Fibroblast of skin of left biceps (primary cell): ENCODE data around the gene FMN1.
"Not testable (repeated sequence)": the region's sequence is repeated elsewhere in the genome, so short reads cannot be mapped to it uniquely, and the experiment has no call there.

ENCODE experiments used
- DNase-seq, 2 experiments: peaks; one replicate each; pipeline ENCODE4 v3.0.0-alpha.2; 2013; ENCODE audit warnings: low read depth in 2 of 2

FMN1 gene

GRCh38 chr15:32977506-32977905 is 217.0 kb downstream of the FMN1 start:
- DNase-seq = no peak

GRCh38 chr15:32974691-32975090 is 219.8 kb downstream of the FMN1 start:
- DNase-seq = no peak

GRCh38 chr15:32972686-32973085 is 221.8 kb downstream of the FMN1 start:
- DNase-seq = no peak

GRCh38 chr15:32970847-32971246 is 223.7 kb downstream of the FMN1 start:
- no peak for DNase-seq

- no peak for DNase-seq
Observed at GRCh38 chr15:32967521-32967920, 227.0 kb downstream of the FMN1 start.

- no peak for DNase-seq
Observed at GRCh38 chr15:32966512-32966911, 228.0 kb downstream of the FMN1 start.

GRCh38 chr15:32965897-32966296 is 228.6 kb downstream of the FMN1 start:
- no peak for DNase-seq

GRCh38 chr15:32959077-32959476 is 235.4 kb downstream of the FMN1 start:
- no peak for DNase-seq

GRCh38 chr15:32957219-32957618 is 237.3 kb downstream of the FMN1 start:
- DNase-seq = no peak

- DNase-seq = peak in 1 of 2 experiments; percentile 72
Observed at GRCh38 chr15:32956711-32957110, 237.8 kb downstream of the FMN1 start.

GRCh38 chr15:32956006-32956405 is 238.5 kb downstream of the FMN1 start:
- DNase-seq = peak; percentile 84 to 88

- DNase-seq = no peak
Observed at GRCh38 chr15:32953533-32953910, 241.0 kb downstream of the FMN1 start.

- peak; percentile 24 to 27 for DNase-seq
Observed at GRCh38 chr15:32952901-32953532, 241.5 kb downstream of the FMN1 start.

- DNase-seq = peak; percentile 22 to 24
Observed at GRCh38 chr15:32951736-32952464, 242.6 kb downstream of the FMN1 start.

- not testable (repeated sequence) for DNase-seq
Observed at GRCh38 chr15:32950051-32950450, 244.5 kb downstream of the FMN1 start.

- DNase-seq = no peak
Observed at GRCh38 chr15:32946210-32946609, 248.3 kb downstream of the FMN1 start.

- no peak for DNase-seq
Observed at GRCh38 chr15:32944431-32944830, 250.1 kb downstream of the FMN1 start.

- DNase-seq = peak; percentile 36
Observed at GRCh38 chr15:32943711-32944110, 250.8 kb downstream of the FMN1 start.

GRCh38 chr15:32942401-32942841 is 252.1 kb downstream of the FMN1 start:
- peak in 1 of 2 experiments; percentile 23 for DNase-seq

GRCh38 chr15:32941823-32942222 is 252.7 kb downstream of the FMN1 start:
- DNase-seq = no peak

GRCh38 chr15:32936976-32937375 is 257.5 kb downstream of the FMN1 start:
- DNase-seq = no peak

GRCh38 chr15:32936283-32936918 is 258.1 kb downstream of the FMN1 start:
- DNase-seq = peak; percentile 45 to 63

GRCh38 chr15:32935139-32935538 is 259.4 kb downstream of the FMN1 start:
- DNase-seq = no peak
